AG08395 (cell line): ENCODE results near the gene DDX39B.

ENCODE experiments used
- DNase-seq: peaks from one replicate; pipeline ENCODE4 v3.0.0; 2012; ENCODE audit warnings: mixed read lengths, low spot score

DDX39B gene

DNA sequence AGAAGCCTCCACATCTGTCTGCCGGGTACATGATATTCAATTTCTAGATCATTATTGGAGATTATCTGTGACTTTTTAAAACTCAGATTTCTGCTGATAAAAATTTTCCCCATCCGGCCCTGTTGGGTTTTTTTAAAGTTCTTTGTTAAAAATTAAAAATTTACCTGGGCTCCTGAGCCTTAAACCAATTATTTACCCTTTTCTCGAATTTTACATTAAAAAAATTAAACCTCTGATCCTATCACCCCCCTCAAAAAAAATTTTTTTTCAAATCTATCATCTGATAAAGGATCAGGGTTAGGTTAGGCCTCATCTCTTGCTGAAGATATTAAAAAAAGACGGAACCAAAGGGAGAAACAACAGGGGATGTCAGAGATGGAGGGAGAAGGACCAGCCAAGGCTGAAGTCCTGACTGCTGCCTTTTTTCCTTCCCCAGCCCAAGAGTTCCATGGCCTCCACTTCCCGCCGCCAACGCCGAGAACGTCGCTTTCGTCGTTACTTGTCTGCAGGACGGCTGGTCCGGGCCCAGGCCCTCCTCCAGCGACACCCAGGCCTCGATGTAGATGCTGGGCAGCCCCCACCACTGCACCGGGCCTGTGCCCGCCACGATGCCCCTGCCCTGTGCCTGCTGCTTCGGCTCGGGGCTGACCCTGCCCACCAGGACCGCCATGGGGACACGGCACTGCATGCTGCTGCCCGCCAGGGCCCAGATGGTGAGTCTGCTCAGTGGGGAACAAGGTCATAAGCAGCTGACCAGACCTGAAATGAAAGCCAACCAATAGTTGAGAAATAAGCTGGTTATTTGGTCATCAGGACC lies 6.1 kb upstream of the DDX39B start:
- DNase-seq, result no peak

DNA sequence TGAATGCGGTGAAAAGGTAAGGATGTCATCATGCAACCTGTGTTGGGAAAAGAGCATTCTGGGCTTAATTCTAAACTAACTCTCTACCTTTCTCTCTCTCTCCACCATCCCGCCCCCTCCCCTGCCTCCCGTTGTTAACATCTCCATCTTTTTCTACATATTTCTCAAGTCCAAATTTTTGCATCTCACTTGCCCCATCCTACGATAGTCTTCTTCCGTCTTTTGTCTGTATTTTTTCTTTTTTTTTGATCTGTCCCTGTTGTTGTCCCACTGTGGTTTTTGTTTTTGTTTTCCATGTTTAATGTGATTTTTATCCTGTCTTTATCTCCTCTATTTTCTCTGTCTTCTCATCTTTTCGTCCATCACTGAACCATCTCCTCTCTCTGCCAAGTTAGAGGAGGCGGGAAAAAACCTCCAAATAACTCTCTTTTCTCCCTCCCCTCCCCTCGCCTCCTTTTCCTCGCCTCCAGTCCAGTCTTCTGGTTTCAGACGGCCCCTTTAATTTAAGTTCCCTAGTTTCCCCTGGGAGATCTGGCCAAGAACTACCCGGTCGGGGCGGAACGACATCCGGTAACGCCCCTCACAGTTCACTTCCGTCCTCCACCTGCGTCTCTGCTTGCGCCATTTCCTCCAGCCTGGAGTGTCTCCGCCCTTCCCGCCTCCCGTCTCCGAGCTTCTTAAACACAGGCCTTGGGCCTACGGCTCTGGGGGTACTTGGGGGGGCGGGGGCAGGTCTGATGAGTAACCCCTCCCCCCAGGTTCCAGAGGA lies 5.3 kb upstream of the DDX39B start, which contains the start of gene NFKBIL1:
TSS of gene NFKBIL1 (plus strand) at position 651 of the 769 bp plus-strand sequence. CDS start at position 738, 87 bp downstream.
- DNase-seq, result peak; percentile 96

DNA sequence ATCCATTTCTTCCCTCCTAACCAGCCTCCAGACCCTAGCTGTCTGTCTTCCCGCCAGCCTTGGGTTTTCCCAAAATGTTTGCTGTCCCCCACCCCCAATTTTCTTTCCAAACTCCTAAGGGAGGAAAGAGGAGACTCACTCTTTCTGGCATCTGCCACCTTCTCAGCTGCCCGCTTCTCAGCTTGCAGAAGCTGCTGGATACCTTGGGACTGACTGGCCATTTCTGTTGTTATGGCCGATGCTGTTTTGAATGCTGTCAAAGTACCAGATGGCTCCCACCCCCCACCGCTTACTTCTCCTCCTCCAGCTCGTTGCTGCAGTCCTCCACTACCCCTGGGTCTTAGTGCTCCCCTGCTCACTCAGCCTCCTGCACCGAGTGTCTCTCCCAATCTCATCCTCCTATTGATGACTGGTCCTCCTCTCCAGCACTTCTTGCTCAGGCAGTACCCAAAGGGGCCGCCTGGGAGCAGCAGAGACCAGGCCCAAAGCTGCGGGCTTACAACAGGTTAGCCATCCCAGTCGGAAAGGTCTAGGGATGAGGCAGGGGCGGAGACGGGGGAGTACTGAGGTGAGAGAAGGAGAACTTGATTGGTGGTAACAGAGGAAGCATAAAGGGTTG lies 4.6 kb upstream of the DDX39B start, which contains the start of gene ATP6V1G2:
TSS of gene ATP6V1G2 (minus strand) at position 270 of the 619 bp plus-strand sequence. CDS start at position 221, 49 bp downstream.
- peak; percentile 79 for DNase-seq

DNA sequence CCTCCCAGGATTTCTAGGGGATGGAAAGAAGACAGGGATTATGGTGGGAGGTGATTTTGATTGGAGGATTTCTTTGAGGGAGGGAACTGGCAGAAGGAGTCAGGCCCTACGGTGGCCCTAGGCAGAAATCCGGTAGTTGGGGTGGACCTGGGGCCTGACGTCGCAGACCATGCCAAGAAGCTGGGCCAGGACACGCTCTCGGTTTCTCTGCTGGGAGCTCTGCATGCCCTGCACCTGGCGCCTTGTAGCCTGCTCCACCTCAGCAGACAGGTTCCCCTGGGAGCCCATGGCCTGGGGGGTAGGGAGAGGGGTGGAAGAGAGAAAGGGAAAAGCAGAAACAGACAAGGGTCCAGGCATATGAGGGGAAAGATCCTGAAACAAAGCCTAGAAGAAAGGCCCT lies 3.5 kb upstream of the DDX39B start:
- DNase-seq, result no peak

DNA sequence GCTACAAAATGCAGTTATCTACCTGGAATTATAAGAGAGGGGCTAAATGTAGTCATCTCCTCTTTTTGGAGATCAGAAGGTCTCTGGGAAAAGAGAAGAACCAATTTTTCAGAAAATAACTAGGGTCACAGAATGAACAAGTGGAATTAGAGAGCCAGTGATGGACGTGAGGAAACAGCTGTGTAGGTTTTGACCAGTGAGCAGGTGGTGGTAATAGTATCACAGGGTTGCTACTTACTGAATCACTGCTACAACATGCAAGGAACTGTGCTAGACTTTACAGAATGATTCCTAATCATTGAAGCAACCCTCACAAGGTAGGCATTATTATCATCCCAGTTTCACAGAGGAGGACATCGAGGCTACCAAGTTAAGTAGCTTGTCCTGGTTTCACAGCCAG lies 2.9 kb upstream of the DDX39B start:
- DNase-seq, result no peak

DNA sequence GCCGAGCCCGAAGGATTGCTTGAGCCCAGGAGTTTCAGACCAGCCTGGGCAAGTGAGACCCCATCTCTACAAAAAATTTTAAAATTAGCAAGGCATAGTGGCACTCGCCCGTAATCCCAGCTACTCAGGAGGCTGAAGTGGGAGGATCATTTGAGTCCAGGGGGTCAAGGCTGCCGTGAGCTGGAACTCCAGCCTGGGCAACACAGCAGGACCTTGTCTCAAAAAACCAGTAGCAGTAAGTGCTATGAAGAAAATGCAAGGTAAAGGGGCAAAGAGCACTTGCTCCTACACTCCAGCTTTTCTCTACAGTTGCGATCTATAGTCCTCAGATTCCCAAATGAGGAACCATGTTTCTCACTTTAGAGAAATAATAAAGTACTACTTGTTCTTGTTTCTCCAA lies 1.8 kb upstream of the DDX39B start:
- no peak for DNase-seq

DNA sequence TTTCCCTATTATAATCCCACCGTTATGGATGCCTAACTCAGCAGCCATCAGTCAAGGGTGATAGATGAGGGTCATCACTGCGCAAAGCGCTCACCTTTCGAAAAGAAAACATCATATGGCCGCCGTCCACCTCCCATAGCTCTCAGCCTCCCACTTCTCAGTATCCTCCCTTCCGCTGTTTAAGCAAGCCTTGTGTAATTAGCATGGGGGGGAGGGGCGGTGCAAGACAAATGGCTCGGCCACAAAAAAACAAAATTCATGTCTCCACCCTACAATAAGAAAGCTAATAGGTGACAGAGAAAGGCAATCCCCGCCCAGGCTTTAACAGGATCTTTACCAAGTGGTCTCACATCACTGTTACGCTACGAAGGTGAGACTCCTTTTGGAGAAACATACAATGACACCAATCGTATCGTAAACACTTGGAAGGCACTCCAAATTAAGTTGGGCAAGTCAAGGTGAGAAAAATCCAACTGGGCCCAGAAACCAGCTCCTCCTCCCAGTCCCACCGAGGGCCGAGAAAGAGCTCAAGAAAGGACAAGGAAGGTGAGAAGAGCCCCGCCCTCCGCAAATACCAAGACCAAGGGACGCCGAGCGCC lies 645 bp downstream of the DDX39B start:
- DNase-seq, result peak; percentile 45

DNA sequence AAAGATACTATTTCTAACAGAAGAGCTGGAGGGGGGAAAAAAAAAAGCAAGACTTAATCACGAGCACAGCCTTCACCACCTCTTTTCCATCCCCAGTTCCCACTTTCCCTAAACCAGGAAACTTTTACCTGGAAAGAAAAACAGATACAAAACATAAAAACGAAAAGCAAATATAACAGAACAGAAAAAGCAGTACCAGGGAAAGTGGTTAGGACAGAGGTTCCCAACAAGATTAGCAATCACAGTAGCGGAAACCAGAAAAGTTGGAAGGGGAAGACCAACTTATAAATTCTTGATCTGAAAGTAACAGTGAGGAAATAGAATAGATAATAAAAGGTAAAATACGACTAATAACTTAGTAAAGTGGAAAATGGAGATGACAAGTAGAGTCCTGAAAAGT lies 1.2 kb downstream of the DDX39B start:
- no peak for DNase-seq

DNA sequence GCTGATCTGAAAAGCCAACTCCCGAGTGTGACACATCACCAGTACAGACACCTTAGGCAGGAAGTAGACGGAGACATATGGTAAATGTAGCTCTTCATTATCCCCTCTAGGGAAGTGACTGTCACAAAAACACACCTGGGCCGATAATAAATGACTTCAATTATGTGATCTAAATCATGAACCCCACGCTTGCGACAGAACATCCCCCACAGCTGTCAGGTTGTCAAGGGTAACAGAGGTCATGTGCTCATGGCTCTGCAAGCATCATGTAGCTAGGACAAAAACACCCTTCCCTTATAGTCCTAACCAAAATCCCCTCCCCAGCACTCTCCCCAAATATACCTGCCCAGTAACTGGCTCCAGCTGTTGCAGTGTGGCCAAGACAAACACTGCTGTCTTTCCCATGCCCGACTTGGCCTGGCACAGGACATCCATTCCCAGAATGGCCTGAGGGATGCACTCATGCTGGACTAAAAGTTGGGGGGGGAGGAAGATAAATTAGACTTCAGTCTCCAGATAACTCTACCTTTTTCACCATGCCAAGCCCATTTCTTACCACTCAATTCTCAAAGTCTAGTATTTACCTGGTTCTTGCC lies 2.9 kb downstream of the DDX39B start:
- no peak for DNase-seq

DNA sequence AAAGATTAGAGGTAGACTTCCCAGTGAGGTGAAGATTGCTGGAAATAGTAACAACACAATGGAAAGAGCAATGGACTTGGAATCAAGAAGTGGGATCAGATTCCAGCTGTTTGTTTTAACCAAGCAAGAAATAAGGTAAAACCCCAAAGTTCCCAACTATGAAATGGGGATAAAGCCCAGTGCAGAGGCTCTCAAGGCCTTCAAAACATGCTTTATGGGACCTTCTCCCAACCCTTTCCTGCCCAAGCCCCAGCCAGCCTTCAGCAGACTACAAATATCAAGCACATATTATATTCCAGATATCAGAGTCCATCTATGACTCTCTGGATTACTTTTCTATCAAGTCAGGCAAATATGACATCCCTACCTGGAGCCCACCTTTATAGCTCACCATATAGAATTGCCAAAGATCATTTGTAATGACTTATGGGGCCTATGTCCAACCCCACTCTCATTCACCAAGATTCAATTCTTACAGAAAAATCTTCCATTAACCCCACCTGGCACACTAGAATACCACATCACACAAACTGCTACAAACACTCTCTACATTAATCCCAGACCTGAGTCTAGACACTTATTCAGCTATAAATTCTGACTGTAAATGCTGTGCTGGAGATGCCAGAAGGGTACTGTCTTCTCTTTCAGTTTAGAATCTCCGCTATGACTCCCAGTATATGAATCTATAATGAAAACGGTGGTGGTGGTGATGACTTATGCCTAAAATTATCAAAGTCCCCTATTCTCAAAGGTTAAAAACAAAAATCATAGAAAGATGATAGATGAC lies 6.1 kb downstream of the DDX39B start:
- DNase-seq, result no peak

DNA sequence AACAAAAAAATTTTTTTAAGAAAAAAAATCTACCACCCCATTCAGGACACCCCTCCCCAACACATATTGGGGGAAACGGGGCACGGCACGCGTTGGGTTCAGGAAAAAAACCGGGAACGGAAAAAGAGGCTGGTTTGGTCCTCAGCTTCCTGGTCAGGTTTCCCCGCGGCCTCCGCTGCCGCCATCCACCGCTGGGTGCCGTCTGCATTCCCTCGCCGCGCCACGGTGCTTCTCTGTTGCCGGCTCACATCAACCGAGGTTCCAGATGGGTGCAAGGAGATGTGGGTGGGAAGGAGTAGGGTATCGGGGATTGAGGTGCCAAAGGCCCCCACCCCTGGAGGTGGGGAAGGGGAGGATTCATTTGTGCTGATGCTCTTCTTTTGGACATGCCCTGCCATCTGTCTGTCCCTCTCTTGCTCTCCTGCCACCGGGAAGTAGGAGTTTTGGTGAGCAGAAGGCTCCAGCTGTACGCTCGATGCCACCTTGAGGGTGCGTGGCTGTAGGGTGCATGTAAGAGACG lies 7.2 kb downstream of the DDX39B start:
- no peak for DNase-seq

DNA sequence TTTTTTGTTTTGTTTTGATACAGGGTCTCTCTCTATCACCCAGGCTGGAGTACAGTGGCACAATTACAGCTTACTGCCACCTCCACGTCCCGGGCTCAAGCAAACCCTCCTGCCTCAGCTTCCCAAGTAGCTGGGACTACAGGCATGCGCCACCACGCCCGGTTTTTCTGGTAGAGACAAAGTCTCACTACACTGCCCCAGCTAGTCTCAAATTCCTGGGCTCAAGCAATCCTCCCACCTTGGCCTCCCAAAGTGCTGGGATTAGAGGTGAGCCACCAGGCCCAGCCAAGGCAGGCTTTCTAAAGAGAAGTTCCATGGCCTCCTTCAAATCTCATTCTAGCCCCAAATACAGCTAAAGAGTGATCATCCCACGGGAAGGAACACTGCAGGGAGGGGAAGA lies 7.8 kb downstream of the DDX39B start:
- no peak for DNase-seq

DNA sequence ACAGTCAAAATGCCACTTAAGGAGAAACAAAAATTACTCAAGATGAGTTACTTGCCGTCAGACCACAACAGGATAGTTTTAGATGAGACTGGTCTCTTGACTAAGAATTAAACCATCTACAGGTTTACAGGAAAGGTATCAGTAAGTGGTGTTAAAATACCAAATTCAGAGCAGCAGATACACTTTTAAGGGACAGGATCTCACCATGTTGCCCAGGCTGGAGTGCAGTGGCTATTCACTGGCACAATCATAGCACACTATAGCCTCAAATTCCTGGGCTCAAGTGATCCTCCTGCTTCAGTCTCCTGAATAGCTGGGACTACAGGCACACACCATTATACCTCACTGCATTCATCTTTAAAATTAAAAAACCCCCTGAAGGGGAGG lies 8.4 kb downstream of the DDX39B start:
- no peak for DNase-seq

DNA sequence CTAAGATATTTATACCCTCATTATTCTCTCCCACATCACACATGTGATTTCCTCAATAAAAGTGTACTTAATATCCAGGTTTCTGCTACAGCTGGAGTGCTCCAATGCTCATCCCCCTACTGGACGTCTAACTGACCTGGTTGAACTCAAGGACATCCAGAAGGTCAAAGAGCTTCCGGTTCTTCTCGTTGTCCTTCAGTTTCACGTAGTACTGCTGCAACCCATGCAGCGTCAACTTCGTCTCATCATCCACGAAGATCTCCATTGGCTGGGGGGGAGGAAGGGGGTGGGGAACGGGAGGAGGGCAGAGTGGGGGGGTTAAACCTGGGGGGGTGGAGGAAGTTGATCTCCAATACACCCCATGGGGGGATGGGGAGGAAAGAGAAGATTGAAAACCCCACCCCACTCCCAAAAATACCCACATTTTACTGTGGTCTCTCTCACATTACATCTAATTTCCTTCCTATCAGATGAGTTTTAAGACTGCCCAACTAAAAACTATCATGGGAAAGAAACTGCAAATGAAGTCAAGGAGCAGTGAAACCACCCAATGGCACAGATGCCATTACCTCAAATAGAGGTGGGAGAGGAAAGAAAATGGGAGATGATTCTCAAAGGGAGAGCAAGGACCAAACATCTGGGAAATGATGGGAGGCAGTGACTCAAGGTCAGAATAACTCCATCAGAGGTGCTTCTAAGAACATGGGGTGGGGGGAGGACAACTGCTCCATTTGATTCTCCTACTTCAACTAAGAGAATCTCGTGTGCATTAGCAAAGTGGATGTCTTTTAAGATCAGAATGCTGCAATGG lies 9.0 kb downstream of the DDX39B start:
- no peak for DNase-seq

DNA sequence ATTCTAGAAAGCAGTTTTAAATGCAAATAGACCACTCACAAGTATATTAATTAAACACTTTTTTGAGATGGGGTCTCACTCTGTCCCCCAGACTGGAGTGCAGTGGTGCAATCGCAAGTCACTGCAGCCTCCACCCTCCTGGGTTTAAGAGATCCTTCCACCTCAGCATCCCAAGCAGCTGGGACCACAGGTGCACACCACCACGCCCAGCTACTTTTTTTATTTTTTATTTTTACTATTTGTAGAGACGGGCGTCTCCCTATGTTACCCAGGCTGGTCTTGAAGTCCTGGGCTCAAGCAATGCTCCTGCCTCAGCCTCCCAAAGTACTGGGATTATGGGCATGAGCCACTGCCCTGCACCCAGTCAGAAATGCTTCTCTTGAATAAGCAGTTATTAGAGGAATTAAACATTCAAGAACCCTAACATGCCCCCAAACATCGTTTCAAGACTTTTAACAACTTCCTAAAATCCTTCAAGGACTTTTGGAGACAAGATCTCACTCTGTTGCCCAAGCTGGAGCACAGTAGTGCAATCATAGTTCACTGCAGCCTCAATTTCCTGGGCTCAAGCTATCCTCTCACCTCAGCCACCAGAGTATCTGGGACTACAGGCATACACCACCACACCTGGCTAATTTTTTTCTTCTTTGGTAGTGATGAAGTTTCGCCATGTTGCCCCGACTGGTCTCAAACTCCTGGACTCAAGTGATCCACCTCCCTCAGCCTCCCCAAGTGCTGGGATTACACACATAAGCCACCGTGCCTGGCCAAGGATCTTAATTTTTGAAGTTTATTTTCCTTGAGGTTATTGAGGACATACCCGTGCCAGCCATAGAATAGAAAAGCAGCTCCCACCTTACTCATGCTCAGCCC lies 9.8 kb downstream of the DDX39B start:
- no peak for DNase-seq

DNA sequence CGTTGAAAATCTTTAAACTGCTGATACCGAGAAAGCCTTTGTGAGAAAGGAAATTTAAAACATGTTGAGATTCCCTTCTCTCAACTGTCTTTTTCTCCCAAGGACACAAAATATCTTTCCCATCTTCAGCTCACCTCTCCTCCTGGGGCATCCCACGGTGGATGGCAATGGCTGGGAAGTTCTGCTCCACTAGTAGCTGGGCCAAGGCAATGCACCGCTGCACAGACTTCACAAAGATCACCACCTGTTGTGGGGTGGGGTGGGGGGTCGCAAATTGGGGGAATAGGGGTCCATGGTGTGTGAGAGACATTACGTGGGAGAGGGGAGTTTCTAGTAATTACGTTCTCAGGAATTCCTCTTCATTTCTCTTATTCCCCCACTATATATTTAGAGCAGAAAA lies 10.6 kb downstream of the DDX39B start:
- DNase-seq, result no peak

DNA sequence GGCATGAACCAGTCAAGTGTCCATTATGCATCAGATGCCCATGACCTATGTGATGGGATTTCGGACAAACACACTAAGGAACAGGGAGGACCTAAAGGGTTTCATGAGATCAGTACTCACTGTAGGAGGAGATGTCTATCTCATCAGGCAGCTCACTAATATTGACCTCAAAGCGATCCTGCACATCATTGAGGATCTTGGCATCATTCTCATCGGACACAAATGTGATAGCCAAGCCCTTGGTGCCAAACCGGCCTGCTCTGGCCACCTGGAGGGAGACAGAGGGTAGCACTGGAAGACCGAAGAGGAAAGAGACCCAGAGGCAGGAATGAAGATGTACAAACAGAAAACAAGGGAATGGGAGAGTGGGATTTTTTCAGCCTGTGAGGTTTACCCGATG lies 11.1 kb downstream of the DDX39B start:
- no peak for DNase-seq

DNA sequence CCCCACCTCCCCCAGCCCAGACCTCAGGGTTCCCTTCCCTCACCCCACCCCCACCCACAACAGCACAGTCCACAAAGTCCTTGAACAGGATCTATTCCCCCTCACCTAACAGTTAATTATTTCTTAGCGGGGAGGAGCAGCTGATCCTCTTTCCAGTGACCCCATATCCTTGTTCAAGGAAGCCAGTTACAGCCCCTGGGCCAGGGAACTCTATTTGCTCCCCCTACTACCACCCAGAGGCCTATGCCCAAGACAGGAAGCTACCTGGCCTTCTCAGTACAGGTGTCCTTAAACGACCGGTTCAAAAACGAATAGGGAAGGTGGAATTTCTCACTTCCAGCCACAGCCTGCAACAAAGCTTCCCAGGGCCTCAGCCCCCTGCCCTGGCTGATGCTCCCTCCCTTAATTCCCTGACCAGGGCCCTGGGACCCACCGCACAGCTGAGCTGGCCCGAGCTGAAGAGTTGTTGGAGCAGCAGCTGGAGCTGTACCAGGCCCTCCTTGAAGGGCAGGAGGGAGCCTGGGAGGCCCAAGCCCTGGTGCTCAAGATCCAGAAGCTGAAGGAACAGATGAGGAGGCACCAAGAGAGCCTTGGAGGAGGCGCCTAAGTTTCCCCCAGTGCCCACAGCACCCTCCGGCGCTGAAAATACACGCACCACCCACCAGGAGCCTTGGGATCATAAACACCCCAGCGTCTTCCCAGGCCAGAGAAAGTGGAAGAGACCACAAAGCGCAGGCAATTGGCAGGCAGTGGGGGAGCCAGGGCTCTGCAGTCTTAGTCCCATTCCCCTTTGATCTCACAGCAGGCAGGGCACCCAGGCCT lies 12.3 kb downstream of the DDX39B start:
- DNase-seq, result no peak
